Measurements from ENCODE around the gene TUFM. TPM values are rescaled to one million over a fixed set of nuclear protein-coding genes. Genes with fewer than 3 reads are reported as not detected.

The TUFM gene
- polyA plus RNA-seq, 3 donors, result 146 to 157 (median 148) TPM

DNA sequence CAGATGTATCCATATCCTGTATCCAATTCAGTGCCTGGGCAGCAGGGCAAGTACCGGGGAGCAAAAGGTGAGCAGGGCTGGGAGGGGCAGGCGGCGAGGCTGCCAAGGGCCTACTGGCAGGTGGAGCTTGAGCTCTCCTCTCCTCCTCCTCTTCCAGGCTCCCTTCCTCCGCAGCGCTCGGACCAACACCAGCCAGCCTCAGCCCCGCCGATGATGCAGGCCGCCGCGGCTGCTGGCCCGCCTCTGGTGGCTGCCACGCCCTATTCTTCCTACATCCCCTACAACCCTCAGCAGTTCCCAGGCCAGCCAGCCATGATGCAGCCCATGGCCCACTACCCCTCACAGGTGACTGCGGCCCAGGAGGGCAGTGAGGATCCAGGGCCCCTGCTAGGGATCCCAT lies 11.8 kb downstream of the TUFM start:
- Histone ChIP-seq H3K4me2 (replicated peaks; ENCODE audit: extremely low read depth, low read length, poor library complexity, severe bottlenecking) (no peak overlapping the region), H3K9ac (ENCODE audit: insufficient read depth, low read length, poor library complexity, severe bottlenecking) (no peak overlapping the region), H2AFZ (ENCODE audit: insufficient read depth, low read depth, low read length, poor library complexity, severe bottlenecking) (no peak overlapping the region), H3K9me3 (replicated peaks in 1 of 2; ENCODE audit: control insufficient read depth in 1 of 2, insufficient read depth in 1 of 2, low read length in 2 of 2) (no peaks in the 10 kb centered on the region), H3K79me2 (ENCODE audit: insufficient read depth, low read length) (peaks cover 11% of the 10 kb centered on the region), H3K27me3 (ENCODE audit: control insufficient read depth in 2 of 2, insufficient read depth in 2 of 2, low read length in 2 of 2) (no peaks in the 10 kb centered on the region), H3K27ac (ENCODE audit: low read depth in 1 of 2, low read length in 2 of 2) (no peak overlapping the region), H3K36me3 (replicated peaks in 1 of 2; ENCODE audit: control insufficient read depth in 1 of 2, insufficient read depth in 2 of 2, low read length in 2 of 2) (peaks cover 83 to 97% of the 10 kb centered on the region in 2 donors), H3K4me1 (ENCODE audit: control insufficient read depth in 1 of 2, insufficient read depth in 2 of 2, low read length in 2 of 2) (peaks cover 3 to 12% of the 10 kb centered on the region in 2 donors), H3K4me3 (replicated peaks in 1 of 3; ENCODE audit: low read depth in 2 of 3, low read length in 3 of 3) (no peak overlapping the region), H4K20me1 (ENCODE audit: insufficient read depth, low read length) (peaks cover 87% of the 10 kb centered on the region)
- intact Hi-C loops (cut with micrococcal nuclease), result no loop called here
- peak overlapping the region in 1 of 7 donors; percentile 18 for H3K27ac Mint-ChIP-seq
- no peak for DNase-seq
- WGBS (ENCODE audit: insufficient coverage), result 98% methylated on average over 12 of the region's 14 CpGs
- H3K9me3 Mint-ChIP-seq, result no peaks in the 10 kb centered on the region
- TF ChIP-seq, protein P1, sequence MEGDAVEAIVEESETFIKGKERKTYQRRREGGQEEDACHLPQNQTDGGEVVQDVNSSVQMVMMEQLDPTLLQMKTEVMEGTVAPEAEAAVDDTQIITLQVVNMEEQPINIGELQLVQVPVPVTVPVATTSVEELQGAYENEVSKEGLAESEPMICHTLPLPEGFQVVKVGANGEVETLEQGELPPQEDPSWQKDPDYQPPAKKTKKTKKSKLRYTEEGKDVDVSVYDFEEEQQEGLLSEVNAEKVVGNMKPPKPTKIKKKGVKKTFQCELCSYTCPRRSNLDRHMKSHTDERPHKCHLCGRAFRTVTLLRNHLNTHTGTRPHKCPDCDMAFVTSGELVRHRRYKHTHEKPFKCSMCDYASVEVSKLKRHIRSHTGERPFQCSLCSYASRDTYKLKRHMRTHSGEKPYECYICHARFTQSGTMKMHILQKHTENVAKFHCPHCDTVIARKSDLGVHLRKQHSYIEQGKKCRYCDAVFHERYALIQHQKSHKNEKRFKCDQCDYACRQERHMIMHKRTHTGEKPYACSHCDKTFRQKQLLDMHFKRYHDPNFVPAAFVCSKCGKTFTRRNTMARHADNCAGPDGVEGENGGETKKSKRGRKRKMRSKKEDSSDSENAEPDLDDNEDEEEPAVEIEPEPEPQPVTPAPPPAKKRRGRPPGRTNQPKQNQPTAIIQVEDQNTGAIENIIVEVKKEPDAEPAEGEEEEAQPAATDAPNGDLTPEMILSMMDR (IDR thresholded peaks at IDR 0.05), result no peak
- peaks cover 0 to 1% (median 0%) of the 10 kb centered on the region in 3 donors for H3K27me3 Mint-ChIP-seq (ENCODE audit: low read depth in 3 of 3)
- no peak overlapping the region for H3K4me3 Mint-ChIP-seq
- peaks cover 11% of the 10 kb centered on the region for H3K4me1 Mint-ChIP-seq
- peaks cover 86 to 95% of the 10 kb centered on the region in 2 donors for H3K36me3 Mint-ChIP-seq

DNA sequence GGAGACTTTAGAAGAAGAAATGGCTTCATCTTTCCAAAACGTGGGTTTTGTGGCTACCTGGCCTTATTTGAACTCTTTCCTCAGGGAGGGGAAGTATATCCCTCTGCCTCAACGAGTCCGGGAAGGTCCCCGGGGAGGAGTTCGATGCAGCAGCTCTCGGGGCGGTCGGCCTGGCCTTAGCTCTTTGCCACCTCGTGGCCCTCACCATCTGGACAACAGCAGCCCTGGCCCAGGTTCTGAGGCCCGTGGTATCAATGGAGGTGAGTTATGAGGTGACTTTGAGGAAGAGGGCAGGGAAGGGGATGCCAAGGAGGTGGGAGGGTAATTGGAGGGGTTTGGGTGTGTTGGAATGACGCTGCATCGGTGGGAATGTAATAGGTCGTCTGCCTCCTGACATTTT lies 15.6 kb downstream of the TUFM start:
- H3K27me3 Mint-ChIP-seq (ENCODE audit: low read depth in 3 of 3), result peaks cover 0 to 1% (median 0%) of the 10 kb centered on the region in 3 donors
- H3K36me3 Mint-ChIP-seq, result peaks cover 97 to 99% of the 10 kb centered on the region in 2 donors
- H3K79me2 ChIP-seq (ENCODE audit: insufficient read depth, low read length), result peaks cover 50% of the 10 kb centered on the region
- H3K4me1 Mint-ChIP-seq, result no peaks in the 10 kb centered on the region
- no peak for DNase-seq
- H3K4me2 ChIP-seq (replicated peaks; ENCODE audit: extremely low read depth, low read length, poor library complexity, severe bottlenecking), result no peak overlapping the region
- H3K27ac ChIP-seq (ENCODE audit: low read depth in 1 of 2, low read length in 2 of 2), result no peak overlapping the region
- no peaks in the 10 kb centered on the region for H3K4me1 ChIP-seq (ENCODE audit: control insufficient read depth in 1 of 2, insufficient read depth in 2 of 2, low read length in 2 of 2)
- 98% methylated on average over 10 of the region's 13 CpGs for WGBS (ENCODE audit: insufficient coverage)
- TF ChIP-seq, protein P1 (IDR thresholded peaks at IDR 0.05), result no peak
- no peak overlapping the region for H3K4me3 ChIP-seq (replicated peaks in 1 of 3; ENCODE audit: low read depth in 2 of 3, low read length in 3 of 3)
- no peaks in the 10 kb centered on the region for H3K27me3 ChIP-seq (ENCODE audit: control insufficient read depth in 2 of 2, insufficient read depth in 2 of 2, low read length in 2 of 2)
- H4K20me1 ChIP-seq (ENCODE audit: insufficient read depth, low read length), result peaks cover 98% of the 10 kb centered on the region
- peak overlapping the region in 2 of 7 donors; percentile 9 to 43 for H3K27ac Mint-ChIP-seq
- no peak overlapping the region for H2AFZ ChIP-seq (ENCODE audit: insufficient read depth, low read depth, low read length, poor library complexity, severe bottlenecking)
- peaks cover 0 to 1% (median 0%) of the 10 kb centered on the region in 7 donors for H3K9me3 Mint-ChIP-seq
- peaks cover 98 to 100% of the 10 kb centered on the region in 2 donors for H3K36me3 ChIP-seq (replicated peaks in 1 of 2; ENCODE audit: control insufficient read depth in 1 of 2, insufficient read depth in 2 of 2, low read length in 2 of 2)
- no peaks in the 10 kb centered on the region for H3K9me3 ChIP-seq (replicated peaks in 1 of 2; ENCODE audit: control insufficient read depth in 1 of 2, insufficient read depth in 1 of 2, low read length in 2 of 2)
- no peak overlapping the region for H3K4me3 Mint-ChIP-seq
- intact Hi-C loops (cut with micrococcal nuclease), result no loop called here
- H3K9ac ChIP-seq (ENCODE audit: insufficient read depth, low read length, poor library complexity, severe bottlenecking), result no peak overlapping the region

Data from CD14-positive monocyte (primary cell).